K562 (cell line): Measurements from ENCODE around the gene EXOC4. TPM values are rescaled to one million over a fixed set of nuclear protein-coding genes. Genes with fewer than 3 reads are reported as not detected.
A peak's percentile ranks its signal among the peaks of the same experiment; 100 is the strongest.

Experiments used
- ATAC-seq: fragments of 200-7000 bp; cut with Tn5 transposase; 3 replicates; pipeline ENCODE4 v1.9.1; 2020; ENCODE audit warnings: moderate library complexity
- BruUV-seq: library from RNA; stranded (reverse); fragments of 400-500 nt; replicated peaks from 2 replicates; lab custom pipeline; 2021; lab: Mats Ljungman, UMichigan
- CTCF ChIA-PET: fragments of 300-600 bp; formaldehyde crosslinking; extraction: SDS; loops from one replicate; lab custom pipeline; 2021; ENCODE audit warnings: low intra/inter-chr PET ratio; lab: Yijun Ruan, JAX
- POLR2A ChIA-PET: fragments of 300-600, 350-650 bp; sonication (Branson Sonifier 250); formaldehyde crosslinking; extraction: SDS; loops from one replicate; lab custom pipeline; 2021; ENCODE audit warnings: antibody characterized with exemption, inconsistent platforms; lab: Yijun Ruan, JAX
- DNase-seq, 4 experiments: peaks; one replicate each; pipeline versions ENCODE4 v3.0.0 to v3.0.0-alpha.2; 2011 to 2018; ENCODE audit warnings: low spot score in 3 of 4, mixed read lengths in 3 of 4; ENCODE audit errors: extremely low read depth in 1 of 4
- FAIRE-seq: peaks from 2 replicates; lab custom pipeline; 2011; peaks lifted over from hg19 to GRCh38; lab: Jason Lieb, UNC
- H2AFZ ChIP-seq: 2 replicates; pipeline ENCODE4 v1.6.0; 2011; ENCODE audit warnings: low read depth, low read length, control low read depth, inconsistent platforms
- H3K27ac ChIP-seq: fragments of 200-600 bp; 3 replicates; pipeline ENCODE4 v1.8.0; 2011; ENCODE audit warnings: low read depth, mild to moderate bottlenecking, control low read depth, inconsistent platforms, low read length, moderate library complexity, mixed read lengths; ENCODE audit errors: extremely low read depth
- H3K27me3 ChIP-seq, 2 experiments: fragments of 300-600 bp in 1 of 2; 2 replicates in 1 of 2; 3 replicates in 1 of 2; pipeline versions ENCODE4 v1.6.0 to v1.8.0; 2011; ENCODE audit warnings: inconsistent platforms in 2 of 2, low read length in 2 of 2, mild to moderate bottlenecking in 1 of 2, mixed read lengths in 1 of 2, moderate library complexity in 1 of 2; ENCODE audit not compliant: control insufficient read depth in 2 of 2, insufficient read depth in 2 of 2
- H3K36me3 ChIP-seq: fragments of 300-600 bp; 3 replicates; pipeline ENCODE4 v1.8.0; 2011; ENCODE audit warnings: mild to moderate bottlenecking, low read length, inconsistent platforms; ENCODE audit not compliant: control insufficient read depth, insufficient read depth
- H3K4me1 ChIP-seq, 2 experiments: fragments of 200-600 bp in 1 of 2; replicated peaks in 1 of 2; 2 replicates in 1 of 2; 3 replicates in 1 of 2; pipeline versions ENCODE4 v1.5.1 to v1.8.0; 2011; ENCODE audit warnings: inconsistent platforms in 2 of 2, low read length in 2 of 2, mild to moderate bottlenecking in 1 of 2, mixed read lengths in 1 of 2, moderate library complexity in 1 of 2; ENCODE audit not compliant: control insufficient read depth in 2 of 2, insufficient read depth in 2 of 2
- H3K4me2 ChIP-seq: 2 replicates; pipeline ENCODE4 v1.6.1; 2011; ENCODE audit warnings: low read length, control low read depth, inconsistent platforms, mixed read lengths; ENCODE audit not compliant: insufficient read depth
- H3K4me3 ChIP-seq: fragments of 200-600 bp; sonication (generic), shearing (Covaris generic); 2 replicates; pipeline ENCODE4 v1.5.1; 2016; ENCODE audit warnings: control low read depth, inconsistent platforms
- H3K79me2 ChIP-seq: fragments of 200-600 bp; 3 replicates; pipeline ENCODE4 v1.8.0; 2011; ENCODE audit warnings: low read length, inconsistent platforms; ENCODE audit not compliant: control insufficient read depth, insufficient read depth
- H3K9ac ChIP-seq, 2 experiments: 2 replicates each; pipeline versions ENCODE4 v1.6.0 to v1.6.1; 2011; ENCODE audit warnings: low read depth in 2 of 2, low read length in 2 of 2, control low read depth in 1 of 2, inconsistent platforms in 1 of 2, mild to moderate bottlenecking in 1 of 2, mixed read lengths in 1 of 2; ENCODE audit not compliant: insufficient read depth in 1 of 2
- H3K9me1 ChIP-seq: one replicate; pipeline ENCODE4 v1.6.0; 2011; ENCODE audit warnings: inconsistent platforms, mild to moderate bottlenecking, low read length, moderate library complexity; ENCODE audit not compliant: control insufficient read depth, insufficient read depth
- H3K9me3 ChIP-seq: replicated peaks from 2 replicates; pipeline ENCODE4 v1.5.1; 2011; ENCODE audit warnings: low read depth, low read length, inconsistent platforms; ENCODE audit not compliant: control insufficient read depth, insufficient read depth
- H4K20me1 ChIP-seq: replicated peaks from 2 replicates; pipeline ENCODE4 v1.6.1; 2011; ENCODE audit warnings: low read length, inconsistent platforms, mixed read lengths; ENCODE audit not compliant: control insufficient read depth, insufficient read depth
- POU5F1 ChIP-seq: fragments of 150-350 bp; IDR thresholded peaks from 2 replicates; pipeline ENCODE4 v1.6.1; 2014; ENCODE audit warnings: borderline replicate concordance, low read length, low read depth, mild to moderate bottlenecking; ENCODE audit not compliant: partially characterized antibody
- RAD21 ChIP-seq, 2 experiments: fragments of 250-450 bp in 1 of 2; fragments of 450-650 bp in 1 of 2; sonication (Bioruptor Pico) in 1 of 2; formaldehyde crosslinking in 1 of 2; IDR thresholded peaks in 1 of 2; conservative IDR thresholded peaks in 1 of 2; 2 replicates each; pipeline versions ENCODE4 v1.4.0 to v1.8.0; 2020 to 2022; ENCODE audit warnings: mild to moderate bottlenecking in 2 of 2, moderate library complexity in 1 of 2
- SMARCC2 ChIP-seq: fragments of 450-650 bp; IDR thresholded peaks from 2 replicates; pipeline ENCODE4 v1.6.1; 2017; ENCODE audit warnings: antibody characterized with exemption, moderate library complexity, mild to moderate bottlenecking, low read depth
- XRCC5 ChIP-seq: fragments of 200-400 bp; formaldehyde crosslinking; IDR thresholded peaks from 2 replicates; pipeline ENCODE4 v1.6.1; 2017; ENCODE audit warnings: low read depth, mild to moderate bottlenecking, low read length
- WGBS: fragments of 100-300 bp; shearing (Covaris generic); methylation state at CpG from one replicate; pipeline ENCODE4 v1.1.6; 2016; ENCODE audit warnings: low coverage, mixed read lengths; ENCODE audit not compliant: insufficient coverage; ENCODE audit errors: missing lambda C conversion rate; 5-methylcytosine and 5-hydroxymethylcytosine counted together
- in situ Hi-C: fragments of 300-500 bp; cut with MboI; formaldehyde crosslinking; loops from 4 replicates; pipeline ENCODE4 v1.15.0; 2018; ENCODE audit warnings: inconsistent platforms, mixed read lengths
- intact Hi-C: fragments of 100-400 bp; cut with micrococcal nuclease; formaldehyde crosslinking; loops from 2 replicates; pipeline ENCODE4 v1.14.2; 2022
- polyA plus RNA-seq, 8 experiments: library from polyadenylated mRNA; depleted of rRNA in 4 of 8; stranded (reverse) in 5 of 8; unstranded in 3 of 8; fragments of >200 nt; fragmentation: Nextera tagmentation in 2 of 8; fragmentation: Illumina TruSeq in 1 of 8; extraction: Ambion mirVana in 2 of 8; extraction: Trizol in 1 of 8; gene quantifications; 2 replicates each; pipeline versions ENCODE4 v1.2.1 to v1.2.3, GENCODE V29; 2011 to 2014; ENCODE audit warnings: inconsistent platforms in 1 of 8, missing spikeins in 1 of 8
- total RNA-seq, 7 experiments: library from RNA; depleted of rRNA in 6 of 7; stranded (reverse); fragments of >200 nt in 6 of 7; fragmentation: Illumina TruSeq in 2 of 7; extraction: Trizol in 2 of 7; gene quantifications; 2 replicates each; pipeline versions ENCODE4 v1.2.1 to v1.2.3, GENCODE V29; 2011 to 2021; ENCODE audit warnings: low replicate concordance in 1 of 7
- TF ChIP-seq, protein P1 (sequence below): fragments of 250-450 bp; sonication (Bioruptor Pico); IDR thresholded peaks from 2 replicates; pipeline ENCODE4 v1.4.0; 2020; ENCODE audit warnings: mild to moderate bottlenecking, moderate library complexity
- TF ChIP-seq, protein P2 (sequence below), 2 experiments: fragments of 450-650 bp; formaldehyde crosslinking in 1 of 2; IDR thresholded peaks; 2 replicates each; pipeline versions ENCODE4 v1.4.0 to v1.6.1; 2014 to 2020; ENCODE audit warnings: mild to moderate bottlenecking in 2 of 2, borderline replicate concordance in 1 of 2, low read depth in 1 of 2

The EXOC4 gene
- total and polyA plus RNA-seq, 9 of the 15 experiments (the other 6 are each of a cell fraction or from before 2014, with no cell fraction given), result 18.5 to 73.1 (median 46.6) TPM

DNA sequence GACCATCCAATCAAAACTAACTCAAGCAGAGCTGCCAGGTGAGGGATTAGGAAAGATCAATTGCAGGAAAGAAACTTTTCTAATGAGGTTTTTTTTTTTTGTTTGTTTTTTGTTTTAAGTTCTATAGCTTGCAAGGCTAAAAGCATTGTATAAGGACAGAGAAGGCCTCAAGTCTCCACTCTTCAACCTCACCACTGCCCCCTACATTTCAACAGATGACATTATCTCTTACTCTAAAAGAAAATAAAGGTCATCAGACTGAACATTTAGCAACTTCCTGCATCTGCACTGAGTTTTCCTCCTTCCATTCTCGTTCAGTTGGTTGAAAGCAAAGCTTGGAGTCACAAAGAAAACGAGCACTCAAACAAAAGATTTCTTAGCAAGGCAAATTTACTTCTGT, 45.2 kb upstream of the EXOC4 start:
- Histone ChIP-seq H3K9me3 (no peaks in the 10 kb centered on the region), H3K9me1 (no peaks in the 10 kb centered on the region), H3K27me3 (peaks cover 0 to 19% of the 10 kb centered on the region in 2 experiments; a peak in 3 of 5 replicates), H3K4me2 (no peak overlapping the region), H4K20me1 (no peaks in the 10 kb centered on the region), H3K4me3 (no peak overlapping the region), H3K27ac (no peak overlapping the region), H3K4me1 (no peaks in the 10 kb centered on the region), H3K36me3 (no peaks in the 10 kb centered on the region), H3K9ac (no peak overlapping the region), H2AFZ (0 out of 2 replicates have a peak overlapping the region, but pooled peaks have one; percentile 7), H3K79me2 (no peaks in the 10 kb centered on the region)
- FAIRE-seq (peak; percentile 55), ATAC-seq (peak; percentile 92), DNase-seq (peak; percentile 40 to 60 (median 47))
- ChIA-PET POLR2A (interaction anchor here (0.6 kb wide), 1 partner anchor 209 kb away, joined by 3 read pairs; no protein-coding TSS in a partner anchor), CTCF (interaction anchor here (0.6 kb wide), 1 partner anchor 9 kb away, joined by 3 read pairs; no protein-coding TSS in a partner anchor)
- intact Hi-C loops, result loop anchor here (1.0 to 10.0 kb wide), 2 partner anchors 273 to 497 kb away; no protein-coding TSS in a partner anchor
- BruUV-seq, result no TSS peak
- WGBS, result 0% methylated on average over 2 of the region's 2 CpGs
- in situ Hi-C loops, result no loop called here
- TF ChIP-seq, protein P1, sequence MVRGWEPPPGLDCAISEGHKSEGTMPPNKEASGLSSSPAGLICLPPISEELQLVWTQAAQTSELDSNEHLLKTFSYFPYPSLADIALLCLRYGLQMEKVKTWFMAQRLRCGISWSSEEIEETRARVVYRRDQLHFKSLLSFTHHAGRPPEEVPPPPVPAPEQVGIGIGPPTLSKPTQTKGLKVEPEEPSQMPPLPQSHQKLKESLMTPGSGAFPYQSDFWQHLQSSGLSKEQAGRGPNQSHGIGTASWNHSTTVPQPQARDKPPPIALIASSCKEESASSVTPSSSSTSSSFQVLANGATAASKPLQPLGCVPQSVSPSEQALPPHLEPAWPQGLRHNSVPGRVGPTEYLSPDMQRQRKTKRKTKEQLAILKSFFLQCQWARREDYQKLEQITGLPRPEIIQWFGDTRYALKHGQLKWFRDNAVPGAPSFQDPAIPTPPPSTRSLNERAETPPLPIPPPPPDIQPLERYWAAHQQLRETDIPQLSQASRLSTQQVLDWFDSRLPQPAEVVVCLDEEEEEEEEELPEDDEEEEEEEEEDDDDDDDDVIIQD (CRISPR knock-in tag), result no peak
- TF ChIP-seq POU5F1 (no peak), SMARCC2 (no peak), XRCC5 (no peak), RAD21 (CRISPR knock-in tag; conservative IDR thresholded peaks at IDR 0.05 in 1 of 2, IDR thresholded peaks at IDR 0.05 in 1 of 2) (peak in 1 of 2 experiments; percentile 66; a peak in 3 of 4 replicates)
- TF ChIP-seq, protein P2, sequence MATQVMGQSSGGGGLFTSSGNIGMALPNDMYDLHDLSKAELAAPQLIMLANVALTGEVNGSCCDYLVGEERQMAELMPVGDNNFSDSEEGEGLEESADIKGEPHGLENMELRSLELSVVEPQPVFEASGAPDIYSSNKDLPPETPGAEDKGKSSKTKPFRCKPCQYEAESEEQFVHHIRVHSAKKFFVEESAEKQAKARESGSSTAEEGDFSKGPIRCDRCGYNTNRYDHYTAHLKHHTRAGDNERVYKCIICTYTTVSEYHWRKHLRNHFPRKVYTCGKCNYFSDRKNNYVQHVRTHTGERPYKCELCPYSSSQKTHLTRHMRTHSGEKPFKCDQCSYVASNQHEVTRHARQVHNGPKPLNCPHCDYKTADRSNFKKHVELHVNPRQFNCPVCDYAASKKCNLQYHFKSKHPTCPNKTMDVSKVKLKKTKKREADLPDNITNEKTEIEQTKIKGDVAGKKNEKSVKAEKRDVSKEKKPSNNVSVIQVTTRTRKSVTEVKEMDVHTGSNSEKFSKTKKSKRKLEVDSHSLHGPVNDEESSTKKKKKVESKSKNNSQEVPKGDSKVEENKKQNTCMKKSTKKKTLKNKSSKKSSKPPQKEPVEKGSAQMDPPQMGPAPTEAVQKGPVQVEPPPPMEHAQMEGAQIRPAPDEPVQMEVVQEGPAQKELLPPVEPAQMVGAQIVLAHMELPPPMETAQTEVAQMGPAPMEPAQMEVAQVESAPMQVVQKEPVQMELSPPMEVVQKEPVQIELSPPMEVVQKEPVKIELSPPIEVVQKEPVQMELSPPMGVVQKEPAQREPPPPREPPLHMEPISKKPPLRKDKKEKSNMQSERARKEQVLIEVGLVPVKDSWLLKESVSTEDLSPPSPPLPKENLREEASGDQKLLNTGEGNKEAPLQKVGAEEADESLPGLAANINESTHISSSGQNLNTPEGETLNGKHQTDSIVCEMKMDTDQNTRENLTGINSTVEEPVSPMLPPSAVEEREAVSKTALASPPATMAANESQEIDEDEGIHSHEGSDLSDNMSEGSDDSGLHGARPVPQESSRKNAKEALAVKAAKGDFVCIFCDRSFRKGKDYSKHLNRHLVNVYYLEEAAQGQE (IDR thresholded peaks at IDR 0.05; ENCODE audit: borderline replicate concordance), result peak; percentile 28; the same call in 1 of the 2 replicates
- TF ChIP-seq, protein P2 (CRISPR knock-in tag; IDR thresholded peaks at IDR 0.05; ENCODE audit: low read depth), result no peak
